Erythroblast (primary cell): ENCODE measurements around the gene DOCK1.

Experiments
- GATA1 ChIP-seq: IDR thresholded peaks from 2 replicates; pipeline ENCODE4 v1.6.1; 2011; ENCODE audit warnings: low read depth, mild to moderate bottlenecking, control low read depth, low read length, moderate library complexity
- POLR2A ChIP-seq: IDR thresholded peaks from 2 replicates; pipeline ENCODE4 v1.6.1; 2011; ENCODE audit warnings: mild to moderate bottlenecking, low read length

DNA sequence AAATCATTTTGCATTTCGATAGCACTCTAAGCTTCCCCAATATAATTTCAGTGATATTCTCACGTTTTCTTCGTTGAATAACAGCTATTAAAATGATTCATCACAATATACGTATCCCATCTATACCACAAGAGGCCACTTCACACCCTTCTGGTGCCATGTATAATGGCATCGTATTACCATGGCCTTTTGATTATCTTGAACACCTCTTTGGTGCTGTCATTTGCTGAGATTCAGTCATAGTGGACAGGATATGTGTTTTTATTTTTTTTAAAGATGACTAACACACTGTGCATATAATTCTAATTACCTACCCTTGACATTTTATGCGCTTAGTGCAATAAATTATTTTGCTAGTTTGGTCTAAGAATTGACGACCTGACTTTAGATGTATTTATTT is 297.8 kb downstream of the DOCK1 start:
- TF ChIP-seq POLR2A (no peak), GATA1 (no peak)
